ENCODE data around the gene ETV1. TPM values are rescaled to one million over a fixed set of nuclear protein-coding genes. Genes with fewer than 3 reads are reported as not detected.

ETV1 gene
- total RNA-seq, 4 donors from 2014 or later: 0.41 to 2.0 (median 0.83) TPM

GRCh38 chr7:13989949-13990305 is 461 bp upstream of the ETV1 start:
- H3K27ac ChIP-seq: peak overlapping the region; percentile 70 to 78 (median 76)
- H3K4me1 ChIP-seq: peaks cover 8 to 12% of the 10 kb centered on the region in 2 donors
- no peaks in the 10 kb centered on the region for H3K9me3 ChIP-seq
- ATAC-seq (no peak), DNase-seq (no peak)
- TF ChIP-seq POLR2A (IDR thresholded peaks at IDR 0.05) (no peak), CTCF (IDR thresholded peaks at IDR 0.05 in 4 of 5, conservative IDR thresholded peaks at IDR 0.05 in 1 of 5) (no peak)
- in situ Hi-C loops (cut with MboI; ENCODE audit: low sequenced_read_pairs in 4 of 4): no loop called here
- peak overlapping the region; percentile 70 to 76 (median 74) for H3K4me3 ChIP-seq
- H3K36me3 ChIP-seq: no peaks in the 10 kb centered on the region
- H3K27me3 ChIP-seq: peaks cover 0 to 12% (median 0%) of the 10 kb centered on the region in 3 donors
- intact Hi-C loops (cut with DNase I; ENCODE audit: low total_unique reads): loop anchor here (5.0 kb wide), 1 partner anchor 1778 kb away; the partner anchor contains the start of gene TMEM106B

GRCh38 chr7:13988731-13989125 is 738 bp downstream of the ETV1 start:
- H3K27ac ChIP-seq: peak overlapping the region; percentile 44 to 78 (median 72)
- no peaks in the 10 kb centered on the region for H3K9me3 ChIP-seq
- H3K36me3 ChIP-seq: no peaks in the 10 kb centered on the region
- ATAC-seq (no peak), DNase-seq (no peak)
- H3K4me3 ChIP-seq: peak overlapping the region; percentile 70 to 76 (median 74)
- peaks cover 8 to 12% of the 10 kb centered on the region in 2 donors for H3K4me1 ChIP-seq
- TF ChIP-seq POLR2A (IDR thresholded peaks at IDR 0.05) (no peak), CTCF (IDR thresholded peaks at IDR 0.05 in 4 of 5, conservative IDR thresholded peaks at IDR 0.05 in 1 of 5) (no peak)
- H3K27me3 ChIP-seq: peaks cover 0 to 12% (median 4%) of the 10 kb centered on the region in 3 donors
- intact Hi-C loops (cut with DNase I; ENCODE audit: low total_unique reads): no loop called here
- in situ Hi-C loops (cut with MboI; ENCODE audit: low sequenced_read_pairs in 4 of 4): no loop called here

GRCh38 chr7:13988065-13988464 is 1.4 kb downstream of the ETV1 start:
- Histone ChIP-seq H3K4me3 (peak overlapping the region in 3 of 4 donors; percentile 70 to 76 (median 71)), H3K4me1 (peaks cover 8 to 12% of the 10 kb centered on the region in 2 donors), H3K9me3 (no peaks in the 10 kb centered on the region), H3K27me3 (peaks cover 0 to 12% (median 4%) of the 10 kb centered on the region in 3 donors), H3K36me3 (no peaks in the 10 kb centered on the region), H3K27ac (no peak overlapping the region)
- TF ChIP-seq POLR2A (IDR thresholded peaks at IDR 0.05) (no peak), CTCF (IDR thresholded peaks at IDR 0.05 in 4 of 5, conservative IDR thresholded peaks at IDR 0.05 in 1 of 5) (no peak)
- intact Hi-C loops (cut with DNase I; ENCODE audit: low total_unique reads) (no loop called here), in situ Hi-C loops (cut with MboI; ENCODE audit: low sequenced_read_pairs in 4 of 4) (no loop called here)
- DNase-seq (no peak), ATAC-seq (no peak)

- H3K27ac ChIP-seq: no peak overlapping the region
- TF ChIP-seq POLR2A (IDR thresholded peaks at IDR 0.05): no peak
- TF ChIP-seq CTCF (IDR thresholded peaks at IDR 0.05 in 4 of 5, conservative IDR thresholded peaks at IDR 0.05 in 1 of 5): no peak
- in situ Hi-C loops (cut with MboI; ENCODE audit: low sequenced_read_pairs in 4 of 4): no loop called here
Measured at GRCh38 chr7:13987395-13987794, 2.1 kb downstream of the ETV1 start.

GRCh38 chr7:13986208-13986607 is 3.3 kb downstream of the ETV1 start:
- peaks cover 8 to 12% of the 10 kb centered on the region in 2 donors for H3K4me1 ChIP-seq
- DNase-seq: no peak
- in situ Hi-C loops (cut with MboI; ENCODE audit: low sequenced_read_pairs in 4 of 4): no loop called here

More at GRCh38 chr7:13987395-13987794, 2.1 kb downstream of the ETV1 start:
- H3K9me3 ChIP-seq: no peaks in the 10 kb centered on the region
- intact Hi-C loops (cut with DNase I; ENCODE audit: low total_unique reads): no loop called here
- no peaks in the 10 kb centered on the region for H3K36me3 ChIP-seq
- H3K4me1 ChIP-seq: peaks cover 8 to 12% of the 10 kb centered on the region in 2 donors
- H3K4me3 ChIP-seq: no peak overlapping the region
- ATAC-seq: no peak
- H3K27me3 ChIP-seq: peaks cover 0 to 12% (median 4%) of the 10 kb centered on the region in 3 donors
- no peak for DNase-seq

More at GRCh38 chr7:13986208-13986607, 3.3 kb downstream of the ETV1 start:
- Histone ChIP-seq H3K27ac (no peak overlapping the region), H3K36me3 (no peaks in the 10 kb centered on the region), H3K27me3 (peaks cover 0 to 12% (median 4%) of the 10 kb centered on the region in 3 donors), H3K4me3 (no peak overlapping the region), H3K9me3 (no peaks in the 10 kb centered on the region)
- intact Hi-C loops (cut with DNase I; ENCODE audit: low total_unique reads): no loop called here
- no peak for ATAC-seq
- no peak for TF ChIP-seq CTCF (IDR thresholded peaks at IDR 0.05 in 4 of 5, conservative IDR thresholded peaks at IDR 0.05 in 1 of 5)
- no peak for TF ChIP-seq POLR2A (IDR thresholded peaks at IDR 0.05)

Data from gastrocnemius medialis (tissue), 4 donors.